ENCODE measurements around the gene KRT20. TPM values are rescaled to one million over a fixed set of nuclear protein-coding genes. Genes with fewer than 3 reads are reported as not detected.

KRT20 gene
- total RNA-seq, 1 experiment from 2014 or later, result 1.5 TPM

DNA sequence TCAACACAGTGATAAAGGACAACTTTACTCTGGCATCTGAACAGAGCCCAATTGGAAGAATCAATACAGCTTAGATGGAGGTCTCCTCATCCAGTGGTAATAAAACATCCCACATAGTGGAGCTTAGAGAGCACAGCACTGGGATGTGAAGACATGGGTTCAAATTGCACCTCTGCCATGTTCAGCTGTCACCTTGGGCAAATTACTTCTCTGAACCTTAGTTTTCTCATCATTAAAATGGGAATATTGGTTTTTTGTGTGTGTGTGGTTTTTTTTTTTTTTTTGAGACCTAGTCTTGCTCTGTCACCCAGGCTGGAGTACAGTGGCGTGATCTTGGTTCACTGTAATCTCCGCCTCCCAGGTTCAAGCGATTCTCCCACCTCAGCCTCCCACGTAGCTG is 49.0 kb downstream of the KRT20 start:
- Histone ChIP-seq H3K4me1 (ENCODE audit: control insufficient read depth in 1 of 2, insufficient read depth in 2 of 2, low read length in 2 of 2) (no peaks in the 10 kb centered on the region), H3K27me3 (ENCODE audit: insufficient read depth, low read length) (no peaks in the 10 kb centered on the region), H3K36me3 (ENCODE audit: control insufficient read depth in 1 of 2, insufficient read depth in 2 of 2, low read length in 2 of 2) (peaks cover 3 to 12% of the 10 kb centered on the region in 2 experiments; a peak in 1 of 4 replicates), H2AFZ (ENCODE audit: low read depth, low read length, poor library complexity, severe bottlenecking) (no peak overlapping the region), H4K20me1 (ENCODE audit: insufficient read depth) (no peaks in the 10 kb centered on the region), H3K27ac (ENCODE audit: low read depth, low read length) (no peak overlapping the region), H3K9me2 (ENCODE audit: insufficient read depth) (no peaks in the 10 kb centered on the region), H3K4me3 (replicated peaks in 1 of 2; ENCODE audit: low read depth in 1 of 2, low read length in 2 of 2) (no peak overlapping the region), H3K79me2 (ENCODE audit: insufficient read depth, low read length) (peaks cover 10% of the 10 kb centered on the region; the same call in 1 of the 2 replicates), H3K9me3 (ENCODE audit: control insufficient read depth in 1 of 2, insufficient read depth in 1 of 2, low read depth in 1 of 2, low read length in 2 of 2) (no peaks in the 10 kb centered on the region), H3K4me2 (ENCODE audit: low read length) (no peak overlapping the region), H3K9ac (ENCODE audit: low read length) (no peak overlapping the region)
- intact Hi-C loops (cut with micrococcal nuclease), result no loop called here
- TF ChIP-seq POLR2A (IDR thresholded peaks at IDR 0.05; ENCODE audit: borderline replicate concordance, extremely low read depth, insufficient read depth, insufficient read length) (no peak), JUND (IDR thresholded peaks at IDR 0.05) (no peak), POLR2AphosphoS5 (IDR thresholded peaks at IDR 0.05; ENCODE audit: low read depth, low read length) (no peak), TCF7L2 (IDR thresholded peaks at IDR 0.05; ENCODE audit: borderline replicate concordance, extremely low read depth, insufficient read depth, insufficient read length) (no peak)
- TF ChIP-seq, protein P1, sequence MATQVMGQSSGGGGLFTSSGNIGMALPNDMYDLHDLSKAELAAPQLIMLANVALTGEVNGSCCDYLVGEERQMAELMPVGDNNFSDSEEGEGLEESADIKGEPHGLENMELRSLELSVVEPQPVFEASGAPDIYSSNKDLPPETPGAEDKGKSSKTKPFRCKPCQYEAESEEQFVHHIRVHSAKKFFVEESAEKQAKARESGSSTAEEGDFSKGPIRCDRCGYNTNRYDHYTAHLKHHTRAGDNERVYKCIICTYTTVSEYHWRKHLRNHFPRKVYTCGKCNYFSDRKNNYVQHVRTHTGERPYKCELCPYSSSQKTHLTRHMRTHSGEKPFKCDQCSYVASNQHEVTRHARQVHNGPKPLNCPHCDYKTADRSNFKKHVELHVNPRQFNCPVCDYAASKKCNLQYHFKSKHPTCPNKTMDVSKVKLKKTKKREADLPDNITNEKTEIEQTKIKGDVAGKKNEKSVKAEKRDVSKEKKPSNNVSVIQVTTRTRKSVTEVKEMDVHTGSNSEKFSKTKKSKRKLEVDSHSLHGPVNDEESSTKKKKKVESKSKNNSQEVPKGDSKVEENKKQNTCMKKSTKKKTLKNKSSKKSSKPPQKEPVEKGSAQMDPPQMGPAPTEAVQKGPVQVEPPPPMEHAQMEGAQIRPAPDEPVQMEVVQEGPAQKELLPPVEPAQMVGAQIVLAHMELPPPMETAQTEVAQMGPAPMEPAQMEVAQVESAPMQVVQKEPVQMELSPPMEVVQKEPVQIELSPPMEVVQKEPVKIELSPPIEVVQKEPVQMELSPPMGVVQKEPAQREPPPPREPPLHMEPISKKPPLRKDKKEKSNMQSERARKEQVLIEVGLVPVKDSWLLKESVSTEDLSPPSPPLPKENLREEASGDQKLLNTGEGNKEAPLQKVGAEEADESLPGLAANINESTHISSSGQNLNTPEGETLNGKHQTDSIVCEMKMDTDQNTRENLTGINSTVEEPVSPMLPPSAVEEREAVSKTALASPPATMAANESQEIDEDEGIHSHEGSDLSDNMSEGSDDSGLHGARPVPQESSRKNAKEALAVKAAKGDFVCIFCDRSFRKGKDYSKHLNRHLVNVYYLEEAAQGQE (IDR thresholded peaks at IDR 0.05; ENCODE audit: low read depth), result no peak
- TF ChIP-seq, protein P2, sequence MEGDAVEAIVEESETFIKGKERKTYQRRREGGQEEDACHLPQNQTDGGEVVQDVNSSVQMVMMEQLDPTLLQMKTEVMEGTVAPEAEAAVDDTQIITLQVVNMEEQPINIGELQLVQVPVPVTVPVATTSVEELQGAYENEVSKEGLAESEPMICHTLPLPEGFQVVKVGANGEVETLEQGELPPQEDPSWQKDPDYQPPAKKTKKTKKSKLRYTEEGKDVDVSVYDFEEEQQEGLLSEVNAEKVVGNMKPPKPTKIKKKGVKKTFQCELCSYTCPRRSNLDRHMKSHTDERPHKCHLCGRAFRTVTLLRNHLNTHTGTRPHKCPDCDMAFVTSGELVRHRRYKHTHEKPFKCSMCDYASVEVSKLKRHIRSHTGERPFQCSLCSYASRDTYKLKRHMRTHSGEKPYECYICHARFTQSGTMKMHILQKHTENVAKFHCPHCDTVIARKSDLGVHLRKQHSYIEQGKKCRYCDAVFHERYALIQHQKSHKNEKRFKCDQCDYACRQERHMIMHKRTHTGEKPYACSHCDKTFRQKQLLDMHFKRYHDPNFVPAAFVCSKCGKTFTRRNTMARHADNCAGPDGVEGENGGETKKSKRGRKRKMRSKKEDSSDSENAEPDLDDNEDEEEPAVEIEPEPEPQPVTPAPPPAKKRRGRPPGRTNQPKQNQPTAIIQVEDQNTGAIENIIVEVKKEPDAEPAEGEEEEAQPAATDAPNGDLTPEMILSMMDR (IDR thresholded peaks at IDR 0.05 in 2 of 3, conservative IDR thresholded peaks at IDR 0.05 in 1 of 3; ENCODE audit: borderline replicate concordance in 1 of 3, insufficient read depth in 1 of 3, low read depth in 2 of 3, low read length in 2 of 3), result no peak
- TF ChIP-seq, protein P3, sequence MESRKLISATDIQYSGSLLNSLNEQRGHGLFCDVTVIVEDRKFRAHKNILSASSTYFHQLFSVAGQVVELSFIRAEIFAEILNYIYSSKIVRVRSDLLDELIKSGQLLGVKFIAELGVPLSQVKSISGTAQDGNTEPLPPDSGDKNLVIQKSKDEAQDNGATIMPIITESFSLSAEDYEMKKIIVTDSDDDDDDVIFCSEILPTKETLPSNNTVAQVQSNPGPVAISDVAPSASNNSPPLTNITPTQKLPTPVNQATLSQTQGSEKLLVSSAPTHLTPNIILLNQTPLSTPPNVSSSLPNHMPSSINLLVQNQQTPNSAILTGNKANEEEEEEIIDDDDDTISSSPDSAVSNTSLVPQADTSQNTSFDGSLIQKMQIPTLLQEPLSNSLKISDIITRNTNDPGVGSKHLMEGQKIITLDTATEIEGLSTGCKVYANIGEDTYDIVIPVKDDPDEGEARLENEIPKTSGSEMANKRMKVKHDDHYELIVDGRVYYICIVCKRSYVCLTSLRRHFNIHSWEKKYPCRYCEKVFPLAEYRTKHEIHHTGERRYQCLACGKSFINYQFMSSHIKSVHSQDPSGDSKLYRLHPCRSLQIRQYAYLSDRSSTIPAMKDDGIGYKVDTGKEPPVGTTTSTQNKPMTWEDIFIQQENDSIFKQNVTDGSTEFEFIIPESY (IDR thresholded peaks at IDR 0.05; ENCODE audit: extremely low read depth, insufficient replicate concordance, low read length), result no peak
- BruUV-seq (replicated peaks), result no TSS peak
- POLR2A ChIA-PET, result no interaction called here
- RAD21 ChIA-PET (ENCODE audit: low non-redundant PET in 1 of 2, low total read pairs in 2 of 2, uncharacterized antibody in 2 of 2, unreplicated experiment in 2 of 2), result no interaction called here
- ATAC-seq (no peak), DNase-seq (ENCODE audit: low read depth, low spot score) (no peak)
- CTCF ChIA-PET, result no interaction called here

Data from HCT116 (cell line).